ENCODE results near the gene HIVEP2.

DNA sequence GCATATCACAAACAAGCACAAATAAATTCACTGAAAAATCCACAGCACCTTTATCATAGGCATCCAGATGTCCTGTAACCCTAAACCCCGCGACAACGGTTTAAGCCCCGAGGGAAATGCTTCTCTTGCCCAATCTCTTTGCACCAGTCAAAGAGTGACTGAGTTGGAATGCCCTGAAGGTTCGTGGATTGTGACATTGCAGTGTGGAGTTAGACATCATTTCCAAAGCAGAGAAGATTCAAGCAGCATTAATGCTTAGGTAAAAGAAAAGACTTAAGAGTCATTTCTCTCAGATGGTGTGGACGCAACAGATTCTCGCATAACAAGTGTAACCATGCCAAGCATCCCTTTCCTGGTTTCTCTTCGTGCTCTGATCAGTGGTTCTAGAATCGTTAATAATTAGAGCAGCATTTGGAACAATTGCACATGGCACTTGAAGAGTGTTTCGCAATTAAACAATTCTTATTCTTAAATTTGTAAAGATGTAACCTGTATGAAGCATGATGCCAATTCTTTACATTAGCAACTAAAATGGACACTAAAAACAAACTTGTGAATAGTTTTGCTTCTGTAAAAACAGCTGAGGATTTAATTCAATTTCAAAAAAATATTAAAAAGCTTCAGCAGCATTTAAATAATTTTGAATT lies 121.6 kb downstream of the HIVEP2 start:
- TF ChIP-seq CTCF (conservative IDR thresholded peaks at IDR 0.05; ENCODE audit: low read depth, low read length) (no peak; the same call in 1 of the 2 replicates), EZH2 (IDR thresholded peaks at IDR 0.05; ENCODE audit: borderline replicate concordance, low read depth, low read length, poor library complexity, severe bottlenecking) (no peak)

All from A673 (cell line).